ENCODE data around the gene ESCO1.
A peak's percentile ranks its signal among the peaks of the same experiment; 100 is the strongest.
"Not testable (repeated sequence)": the region's sequence is repeated elsewhere in the genome, so short reads cannot be mapped to it uniquely, and the experiment has no call there.

Gene ESCO1, protein sequence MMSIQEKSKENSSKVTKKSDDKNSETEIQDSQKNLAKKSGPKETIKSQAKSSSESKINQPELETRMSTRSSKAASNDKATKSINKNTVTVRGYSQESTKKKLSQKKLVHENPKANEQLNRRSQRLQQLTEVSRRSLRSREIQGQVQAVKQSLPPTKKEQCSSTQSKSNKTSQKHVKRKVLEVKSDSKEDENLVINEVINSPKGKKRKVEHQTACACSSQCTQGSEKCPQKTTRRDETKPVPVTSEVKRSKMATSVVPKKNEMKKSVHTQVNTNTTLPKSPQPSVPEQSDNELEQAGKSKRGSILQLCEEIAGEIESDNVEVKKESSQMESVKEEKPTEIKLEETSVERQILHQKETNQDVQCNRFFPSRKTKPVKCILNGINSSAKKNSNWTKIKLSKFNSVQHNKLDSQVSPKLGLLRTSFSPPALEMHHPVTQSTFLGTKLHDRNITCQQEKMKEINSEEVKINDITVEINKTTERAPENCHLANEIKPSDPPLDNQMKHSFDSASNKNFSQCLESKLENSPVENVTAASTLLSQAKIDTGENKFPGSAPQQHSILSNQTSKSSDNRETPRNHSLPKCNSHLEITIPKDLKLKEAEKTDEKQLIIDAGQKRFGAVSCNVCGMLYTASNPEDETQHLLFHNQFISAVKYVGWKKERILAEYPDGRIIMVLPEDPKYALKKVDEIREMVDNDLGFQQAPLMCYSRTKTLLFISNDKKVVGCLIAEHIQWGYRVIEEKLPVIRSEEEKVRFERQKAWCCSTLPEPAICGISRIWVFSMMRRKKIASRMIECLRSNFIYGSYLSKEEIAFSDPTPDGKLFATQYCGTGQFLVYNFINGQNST

DNA sequence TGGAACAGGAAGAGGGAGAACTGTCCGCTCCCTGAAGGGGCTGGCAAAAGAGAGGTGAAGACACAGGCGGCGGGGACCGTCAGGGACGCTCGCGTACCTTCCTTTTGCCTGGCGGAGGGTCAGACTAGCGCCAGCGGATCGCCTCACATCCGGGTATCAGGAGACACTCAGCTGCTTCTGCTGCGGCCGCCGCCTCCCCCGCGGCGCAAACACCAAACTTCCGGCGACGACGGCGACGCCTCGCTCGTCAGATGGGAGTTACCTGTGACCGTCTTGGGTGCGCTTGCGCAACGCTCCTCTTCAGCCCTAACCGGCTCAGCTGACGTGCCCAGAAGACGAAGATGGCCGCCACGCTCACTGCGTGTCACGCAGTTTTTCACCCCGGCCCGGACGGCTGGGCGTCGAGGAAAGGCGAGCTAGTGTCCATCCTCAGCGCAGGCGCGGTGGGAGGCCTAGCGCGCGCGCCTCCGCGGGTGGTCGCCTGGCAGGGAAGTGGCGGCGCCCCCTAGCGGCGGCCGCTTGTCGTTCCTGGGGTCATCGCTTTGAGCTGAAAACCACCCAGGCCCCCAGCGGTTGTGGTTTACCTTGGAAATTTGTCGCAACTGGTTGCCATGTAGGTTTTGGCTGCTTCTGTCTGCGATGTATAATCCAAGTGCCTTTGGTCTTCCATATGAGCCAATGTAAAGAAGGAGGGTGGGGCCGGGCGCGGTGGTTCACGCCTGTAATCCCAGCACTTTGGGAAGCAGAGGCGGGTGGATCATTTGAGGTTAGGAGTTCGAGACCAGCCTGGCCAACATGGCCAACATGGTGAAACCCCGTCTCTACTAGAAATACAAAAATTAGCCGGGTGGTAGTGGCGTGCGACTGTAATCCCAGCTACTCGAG is at the start of gene ESCO1:
Gene ESCO1, minus strand, starts transcription at position 179 of the 885 bp plus-strand sequence. CDS start 25,861 bp downstream, outside the sequence.
- H3K4me3 ChIP-seq: peak within 1 kb of the TSS; percentile 68 to 91 (median 83)
- H3K27ac ChIP-seq: peak within 1 kb of the TSS; percentile 83 to 99 (median 96)

DNA sequence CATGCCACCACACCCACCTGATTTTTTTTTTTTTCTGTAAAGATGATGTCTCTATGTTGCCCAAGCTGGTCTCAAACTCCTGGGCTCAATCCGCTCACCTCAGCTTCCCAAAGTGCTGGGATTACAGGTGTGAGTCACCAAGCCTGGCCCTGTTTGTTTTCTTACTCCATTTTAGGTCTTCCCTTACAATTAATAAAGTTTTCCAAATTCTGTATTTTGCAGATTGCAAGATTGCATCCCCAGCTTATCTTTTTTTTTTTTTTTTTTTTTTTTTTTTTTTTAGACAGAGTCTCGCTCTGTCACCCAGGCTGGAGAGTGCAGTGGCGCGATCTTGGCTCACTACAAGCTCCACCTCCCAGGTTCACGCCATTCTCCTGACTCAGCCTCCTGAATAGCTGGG is 39.9 kb upstream of the ESCO1 start:
- H3K4me3 ChIP-seq, H3K27ac ChIP-seq: not testable (repeated sequence)

DNA sequence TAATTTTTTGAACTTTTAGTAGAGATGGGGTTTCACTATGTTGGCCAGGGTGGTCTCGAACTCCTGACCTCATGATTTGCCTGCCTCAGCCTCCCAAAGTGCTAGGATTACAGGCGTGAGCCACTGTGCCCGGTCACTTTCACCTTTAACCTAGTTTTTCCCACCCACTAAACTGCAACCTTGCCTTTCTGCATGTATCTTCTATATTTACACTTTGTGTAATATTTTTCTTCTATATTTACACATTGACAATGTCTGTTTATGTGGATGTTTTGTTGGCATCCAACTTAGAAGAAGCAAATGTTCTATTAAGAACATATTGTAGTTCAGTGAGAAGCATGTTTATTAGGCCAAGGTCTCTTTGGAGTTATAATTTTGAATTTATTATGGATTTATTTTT is 38.3 kb upstream of the ESCO1 start:
- Histone ChIP-seq H3K4me3 (no peak overlapping the region), H3K27ac (no peak overlapping the region)

DNA sequence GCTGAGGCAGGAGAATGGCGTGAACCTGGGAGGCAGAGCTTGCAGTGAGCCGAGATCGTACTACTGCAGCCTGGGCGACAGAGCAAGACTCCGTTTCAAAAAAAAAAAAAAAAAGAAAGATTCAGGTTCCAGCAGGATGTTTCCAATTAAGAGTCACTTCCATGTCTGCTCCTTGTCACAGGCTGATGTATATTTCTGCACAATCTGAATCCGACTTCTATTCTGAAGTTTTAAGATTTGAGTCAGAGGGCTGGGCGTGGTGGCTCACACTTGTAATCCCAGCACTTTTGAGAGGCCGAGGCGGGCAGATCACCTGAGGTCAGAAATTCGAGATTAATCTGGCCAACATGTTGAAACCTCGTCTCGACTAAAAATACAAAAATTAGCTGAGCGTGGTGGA is 36.3 kb upstream of the ESCO1 start:
- no peak overlapping the region for H3K27ac ChIP-seq

DNA sequence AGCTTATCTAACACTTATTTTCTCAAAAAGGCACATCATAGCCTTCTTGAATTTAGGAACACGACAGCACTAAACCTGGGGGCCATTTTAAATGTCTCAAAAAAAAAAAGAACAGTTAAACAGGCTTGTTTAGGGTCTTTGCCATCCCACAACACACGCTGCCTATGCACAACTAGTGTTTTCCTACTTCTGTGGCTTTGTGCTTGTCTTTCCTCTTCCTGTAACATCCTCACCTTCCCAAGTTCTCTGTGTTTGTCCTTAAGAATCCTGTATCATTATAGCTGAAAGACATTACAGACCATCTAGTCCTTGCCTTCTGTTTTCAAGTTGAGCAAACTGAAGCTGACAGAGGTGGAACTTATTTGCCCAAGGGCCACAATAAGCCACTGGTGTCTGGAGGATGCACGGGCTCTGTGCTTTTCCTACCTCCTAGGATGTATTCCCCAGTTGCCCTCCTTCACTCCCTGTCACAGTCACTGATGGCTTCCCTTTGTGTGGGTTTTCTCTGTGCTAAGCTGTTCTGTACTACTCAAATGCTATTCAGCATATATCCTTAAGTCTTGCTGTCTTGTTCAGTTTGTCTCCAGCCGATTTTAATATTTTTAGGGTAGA is 34.2 kb upstream of the ESCO1 start:
- no peak overlapping the region for H3K4me3 ChIP-seq
- no peak overlapping the region for H3K27ac ChIP-seq

More for the DNA sequence above, 36.3 kb upstream of the ESCO1 start:
- no peak overlapping the region for H3K4me3 ChIP-seq

DNA sequence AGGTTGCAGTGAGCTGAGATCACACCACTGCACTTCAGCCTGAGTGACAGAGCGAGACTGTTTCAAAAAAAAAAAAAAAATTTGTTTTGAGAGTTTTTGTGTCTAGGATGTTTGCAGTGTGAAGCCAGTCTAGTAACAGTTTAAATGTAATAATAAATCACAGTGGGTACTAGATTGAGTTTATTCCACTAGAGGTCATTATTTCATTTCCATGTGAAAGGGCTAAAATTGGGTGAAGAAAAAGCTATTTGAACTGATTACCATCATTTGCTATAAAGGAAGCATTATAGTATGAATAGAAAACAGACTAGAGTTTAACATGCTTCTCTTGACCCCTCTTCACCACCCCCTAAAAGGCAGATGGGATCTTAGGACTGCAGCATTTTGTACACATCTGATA is 31.9 kb upstream of the ESCO1 start:
- Histone ChIP-seq H3K4me3 (no peak overlapping the region), H3K27ac (no peak overlapping the region)

DNA sequence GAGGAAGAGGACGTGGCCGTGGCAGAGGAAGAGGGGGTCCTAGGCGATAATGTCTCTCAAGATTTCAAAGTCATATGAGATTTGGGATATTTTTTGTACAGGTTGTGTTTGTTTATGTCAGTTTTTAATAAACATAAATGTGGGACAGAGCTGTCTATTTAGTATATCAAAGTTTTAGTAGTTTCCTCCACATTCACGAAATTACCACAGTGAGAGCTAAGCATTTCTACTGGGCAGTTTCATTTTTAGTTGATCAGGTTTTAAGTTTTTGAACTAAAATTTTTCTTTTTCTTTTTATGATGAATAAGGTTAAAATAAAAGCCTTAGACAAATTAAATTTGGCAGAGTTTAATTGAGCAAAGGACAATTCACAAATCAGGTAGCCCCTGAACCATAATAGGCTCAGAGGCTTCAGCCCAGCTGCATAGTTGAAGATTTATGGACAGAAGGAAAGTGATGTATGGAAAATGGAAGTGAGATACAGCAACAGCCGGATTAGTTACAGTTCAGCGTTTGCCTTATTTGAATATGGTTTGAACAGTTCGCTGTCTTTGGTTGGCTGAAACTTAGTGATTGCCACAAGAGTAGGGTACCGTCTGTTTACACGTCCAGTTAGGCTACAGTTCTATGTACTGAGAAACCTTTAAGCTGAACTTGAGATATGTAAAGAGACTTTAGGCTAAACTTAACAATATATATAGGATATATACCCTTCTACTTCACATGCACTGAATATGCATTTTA is 28.8 kb upstream of the ESCO1 start:
- H3K27ac ChIP-seq: no peak overlapping the region
- no peak overlapping the region for H3K4me3 ChIP-seq

DNA sequence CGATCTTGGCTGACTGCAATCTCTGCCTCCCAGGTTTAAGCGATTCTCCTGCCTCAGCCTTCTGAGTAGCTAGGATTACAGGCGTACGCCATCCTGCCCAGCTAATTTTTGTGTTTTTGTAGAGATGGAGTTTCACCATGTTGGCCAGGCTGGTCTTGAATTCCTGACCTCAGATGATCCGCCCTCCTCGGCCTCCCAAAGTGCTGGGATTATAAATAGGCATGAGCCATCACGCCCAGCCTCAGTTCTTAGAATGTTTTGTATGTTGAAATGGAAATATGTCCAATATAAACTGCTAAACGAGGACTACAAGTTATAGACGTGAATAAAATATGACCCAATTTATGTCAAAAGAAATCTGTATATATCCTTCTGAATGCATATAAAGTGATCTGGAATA is 21.1 kb upstream of the ESCO1 start:
- not testable (repeated sequence) for H3K4me3 ChIP-seq, H3K27ac ChIP-seq

DNA sequence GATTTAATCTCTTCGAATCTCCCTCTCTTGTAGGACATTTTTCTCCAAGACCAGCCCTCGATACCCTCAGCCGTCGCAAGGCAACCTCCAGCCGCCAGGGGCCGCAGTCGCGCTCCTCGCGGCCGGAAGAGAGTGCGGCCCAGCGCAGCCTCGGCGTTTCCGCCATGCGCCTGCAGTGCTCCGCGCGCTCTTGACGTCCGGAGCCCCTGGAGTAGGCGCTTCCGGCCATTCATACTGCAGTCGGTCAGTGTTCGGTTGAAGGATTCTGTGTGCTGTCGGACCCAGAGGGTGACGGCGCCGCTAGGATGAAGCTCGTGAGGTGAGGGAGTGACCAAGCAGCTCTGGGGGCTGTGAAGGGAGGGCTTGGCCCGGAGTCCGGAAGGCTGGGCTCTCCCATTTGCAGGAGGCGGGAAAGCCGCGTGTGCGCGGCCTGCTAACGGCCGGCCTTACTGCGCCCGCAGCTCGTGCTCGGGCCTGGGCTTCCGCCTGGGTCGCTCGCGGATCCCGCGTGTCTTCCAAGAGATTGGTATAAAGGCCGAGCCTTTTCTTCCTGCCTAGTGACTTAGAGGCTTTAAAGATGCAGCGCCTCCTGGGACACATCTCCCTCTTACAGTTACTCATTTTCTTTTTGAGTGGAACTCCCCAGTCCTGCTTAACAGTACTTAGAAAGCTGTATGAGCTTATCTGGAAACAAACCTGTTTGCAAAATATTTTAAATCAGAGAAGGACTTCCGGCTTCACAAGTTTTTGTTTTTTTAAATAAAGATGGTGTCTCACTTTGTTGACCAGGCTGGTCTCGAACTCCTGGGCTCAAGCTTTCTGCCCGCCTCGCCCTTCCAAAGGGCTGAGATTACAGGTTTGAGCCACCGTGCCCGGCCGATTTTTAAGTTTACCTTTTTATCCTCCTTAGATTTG is 11.9 kb upstream of the ESCO1 start, which contains the start of gene SNRPD1:
Gene SNRPD1, plus strand, starts transcription at position 190 of the 915 bp plus-strand sequence. Its CDS starts 116 bp downstream, at position 306.
- H3K27ac ChIP-seq: peak within 1 kb of the TSS; percentile 50 to 93 (median 89)
- peak within 1 kb of the TSS; percentile 70 to 95 (median 74) for H3K4me3 ChIP-seq

DNA sequence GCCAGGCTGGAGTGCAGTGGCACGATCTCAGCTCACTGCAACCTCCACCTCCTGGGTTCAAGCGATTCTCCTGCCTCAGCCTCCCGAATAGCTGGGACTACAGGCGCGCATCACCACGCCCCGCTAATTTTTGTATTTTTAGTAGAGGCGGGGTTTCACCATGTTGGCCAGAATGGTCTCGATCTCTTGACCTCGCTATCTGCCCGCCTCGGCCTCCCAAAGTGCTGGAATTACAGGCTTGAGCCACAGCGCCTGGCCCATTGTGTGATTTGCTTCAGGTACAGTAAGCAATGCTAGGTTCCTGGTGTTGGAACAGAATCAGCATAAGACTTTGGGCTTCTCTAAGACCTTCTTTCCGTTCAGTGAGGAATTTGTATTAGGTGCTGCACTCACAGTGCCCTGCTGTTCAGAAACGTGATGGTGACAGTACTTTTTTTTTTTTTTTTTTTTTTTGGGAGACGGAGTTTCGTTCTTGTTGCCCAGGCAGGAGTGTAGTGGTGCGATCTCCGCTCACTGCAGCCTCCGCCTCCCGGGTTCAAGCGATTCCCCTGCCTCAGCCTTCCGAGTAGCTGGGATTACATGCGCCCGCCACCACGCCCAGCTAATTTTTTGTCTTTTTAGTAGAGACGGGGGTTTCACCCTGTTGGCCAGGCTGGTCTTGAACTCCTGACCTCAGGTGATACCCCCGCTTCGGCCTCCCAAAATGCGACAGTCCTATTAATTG is 11.1 kb upstream of the ESCO1 start:
- peak overlapping the region; percentile 70 to 95 (median 74) for H3K4me3 ChIP-seq
- peak overlapping the region in 19 of 21 experiments; percentile 13 to 93 (median 89) for H3K27ac ChIP-seq

DNA sequence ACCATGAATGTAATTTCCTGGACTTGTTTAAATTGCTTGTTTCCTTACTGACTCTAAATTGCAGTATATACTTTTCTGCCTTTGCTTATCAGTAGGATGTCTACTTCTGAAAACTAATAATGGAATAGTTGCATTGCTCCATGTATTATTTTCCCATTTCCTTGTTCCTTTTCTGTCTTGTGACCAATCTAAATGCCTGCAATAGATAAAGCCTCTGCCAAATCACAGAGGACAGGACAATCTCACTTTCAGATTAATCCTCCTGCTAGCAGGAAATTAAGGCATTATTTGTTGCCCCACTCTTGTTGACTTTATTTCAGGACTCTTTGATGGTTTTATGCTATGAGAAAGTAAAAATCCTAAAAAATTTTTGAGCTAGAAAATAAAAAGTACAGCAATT is 4.7 kb upstream of the ESCO1 start:
- Histone ChIP-seq H3K27ac (peak overlapping the region in 2 of 21 experiments; percentile 51 to 53), H3K4me3 (no peak overlapping the region)

DNA sequence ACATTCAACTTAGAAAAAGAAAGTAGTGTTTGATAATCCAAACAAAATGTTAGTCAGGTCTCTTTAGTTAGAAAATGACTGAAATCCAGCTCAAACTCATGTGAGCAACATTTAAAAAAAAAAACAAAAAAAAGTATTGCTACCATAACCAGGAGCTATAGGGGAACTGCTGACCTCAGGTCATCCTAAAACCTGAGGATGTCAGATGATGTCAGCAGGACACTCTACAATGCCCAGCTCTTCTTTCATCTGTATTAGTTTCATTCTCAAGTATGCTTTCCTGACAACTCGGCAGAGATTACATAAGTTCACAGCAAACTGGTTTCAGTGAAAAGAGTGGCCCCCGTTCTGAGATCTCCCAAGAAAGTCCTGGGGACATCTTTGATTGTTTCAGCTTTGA is 4.2 kb upstream of the ESCO1 start:
- Histone ChIP-seq H3K27ac (peak overlapping the region in 2 of 21 experiments; percentile 51 to 53), H3K4me3 (no peak overlapping the region)

DNA sequence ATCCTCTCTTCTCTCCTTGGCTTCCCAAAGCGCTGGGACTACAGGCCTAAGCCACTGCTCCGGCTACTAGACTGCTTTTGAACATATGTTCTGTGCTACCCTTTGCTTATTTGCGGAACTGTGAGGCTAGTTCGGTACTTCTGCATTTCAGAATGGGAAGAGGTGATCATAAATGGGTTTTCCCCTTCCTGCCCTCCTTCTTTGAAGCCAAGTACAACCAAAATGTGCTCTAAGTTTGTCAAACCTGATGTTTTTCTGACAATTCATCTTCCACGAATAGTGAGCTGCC is 1.7 kb upstream of the ESCO1 start:
- no peak overlapping the region for H3K4me3 ChIP-seq
- H3K27ac ChIP-seq: peak overlapping the region in 3 of 21 experiments; percentile 12 to 97 (median 41)

DNA sequence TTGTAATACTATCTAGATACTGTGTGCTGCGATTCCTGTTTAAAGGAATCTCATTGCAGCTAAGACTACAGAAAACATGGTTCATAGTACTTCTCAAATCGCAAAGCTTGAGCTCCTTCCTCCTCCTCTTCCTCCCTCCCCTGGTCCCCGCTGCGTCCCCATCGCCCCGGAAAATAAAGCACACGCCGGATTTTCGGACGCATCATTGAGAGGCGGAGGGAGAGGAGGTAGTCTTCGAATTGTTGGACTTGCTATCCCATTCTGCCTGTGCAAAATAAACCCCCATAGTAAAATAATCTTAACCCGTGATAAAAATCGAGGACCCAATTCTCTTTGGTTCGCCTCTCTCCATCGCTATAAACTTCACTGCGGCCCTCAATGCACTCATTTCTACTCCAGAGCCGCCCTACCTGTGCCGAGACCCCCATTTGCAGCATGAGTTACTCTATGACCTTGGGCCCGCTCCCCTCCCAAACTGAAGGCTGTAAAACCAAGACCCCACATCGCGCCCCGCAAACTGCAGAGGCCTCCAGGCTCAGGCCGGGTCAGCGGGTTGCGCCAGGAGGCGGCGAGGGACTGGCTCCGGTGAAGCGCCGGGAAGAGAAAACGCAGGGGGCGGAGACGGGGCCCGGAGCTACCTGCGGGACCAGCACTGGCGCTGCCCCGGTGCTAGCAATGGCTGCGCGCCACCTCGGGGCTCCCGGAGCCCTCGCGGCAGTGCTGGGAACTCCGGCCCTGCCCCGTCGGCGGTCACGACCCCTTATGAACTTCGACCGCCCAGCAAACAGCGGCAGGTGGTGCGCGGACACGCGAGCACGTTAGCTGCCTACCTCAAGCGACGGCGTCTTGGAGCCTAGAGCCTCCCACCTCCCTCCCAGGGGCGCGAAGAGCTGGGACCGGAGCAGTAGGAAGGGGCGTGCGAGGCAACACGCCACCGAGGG is 649 bp downstream of the ESCO1 start:
- H3K27ac ChIP-seq: peak overlapping the region; percentile 83 to 99 (median 96)

DNA sequence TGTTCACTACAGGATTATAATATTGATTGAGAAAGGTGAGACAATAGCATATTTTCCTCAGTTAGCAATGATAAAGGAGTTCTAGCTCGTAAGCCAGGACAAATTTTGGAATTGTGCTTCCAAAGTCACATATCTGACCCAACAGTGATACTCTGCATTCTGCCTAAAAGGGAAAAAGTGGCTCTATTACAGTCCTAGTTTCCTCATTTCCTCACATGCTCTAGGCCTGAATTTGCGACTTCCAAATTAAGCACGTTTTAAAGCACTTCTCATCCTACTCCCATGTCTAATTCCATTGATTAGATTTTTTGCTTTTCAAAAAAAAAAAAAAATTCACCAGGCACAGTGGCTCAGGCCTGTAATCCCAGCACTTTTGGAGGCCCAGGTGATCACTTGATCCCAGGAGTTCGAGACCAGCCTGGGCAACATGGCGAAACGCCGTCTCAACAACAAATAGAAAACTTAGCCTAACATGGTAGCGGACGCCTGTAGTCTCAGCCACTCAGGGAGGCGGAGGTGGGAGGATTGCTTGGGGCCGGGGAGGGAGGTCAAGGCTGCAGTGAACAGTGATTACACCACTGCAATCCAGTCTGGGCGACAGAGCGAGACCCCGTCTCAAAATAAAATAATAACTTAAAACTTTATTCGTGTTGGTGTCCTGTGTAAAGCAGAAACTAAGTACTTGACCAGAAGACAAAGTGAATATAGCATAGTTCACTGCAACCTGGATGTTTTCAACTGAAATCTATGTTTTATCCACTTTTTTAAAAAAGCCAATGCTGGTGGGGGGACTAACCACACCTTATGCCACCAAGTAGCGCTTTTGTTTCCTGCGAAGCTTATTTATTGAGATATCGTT is 1.5 kb downstream of the ESCO1 start:
- H3K4me3 ChIP-seq: peak overlapping the region; percentile 68 to 91 (median 83)
- H3K27ac ChIP-seq: peak overlapping the region in 17 of 21 experiments; percentile 91 to 99 (median 96)

More for the DNA sequence above, 649 bp downstream of the ESCO1 start:
- H3K4me3 ChIP-seq: peak overlapping the region; percentile 68 to 91 (median 83)
